GM21717 (cell line): ENCODE measurements around the gene CIZ1.

ENCODE experiments used
- ATAC-seq: cut with Tn5 transposase; IDR thresholded peaks from one replicate; pipeline ENCODE4 v1.9.1; 2021; ENCODE audit warnings: mild to moderate bottlenecking, moderate library complexity; ENCODE audit not compliant: unreplicated experiment

Gene CIZ1

GRCh38 chr9:128127990-128128835 lies 63.2 kb downstream of the CIZ1 start:
- peak; percentile 52 for ATAC-seq

- peak; percentile 43 for ATAC-seq
Measured at GRCh38 chr9:128127568-128127989, 63.8 kb downstream of the CIZ1 start, which contains the start of gene PTGES2. Gene PTGES2 (minus strand): TSS chr9:128127729. CDS start chr9:128127717, 12 bp downstream.

GRCh38 chr9:128125580-128126354 lies 65.6 kb downstream of the CIZ1 start:
- ATAC-seq, result no peak

GRCh38 chr9:128124873-128125579 lies 66.3 kb downstream of the CIZ1 start:
- ATAC-seq, result no peak

GRCh38 chr9:128124451-128124850 lies 66.9 kb downstream of the CIZ1 start:
- no peak for ATAC-seq

GRCh38 chr9:128123451-128124080 lies 67.8 kb downstream of the CIZ1 start:
- ATAC-seq, result no peak

- no peak for ATAC-seq
Measured at GRCh38 chr9:128122809-128123175, 68.6 kb downstream of the CIZ1 start.

- ATAC-seq, result no peak
Measured at GRCh38 chr9:128121924-128122808, 69.2 kb downstream of the CIZ1 start.

GRCh38 chr9:128121466-128121810 lies 69.9 kb downstream of the CIZ1 start:
- no peak for ATAC-seq

GRCh38 chr9:128120741-128121465 lies 70.5 kb downstream of the CIZ1 start:
- no peak for ATAC-seq

- no peak for ATAC-seq
Measured at GRCh38 chr9:128120061-128120740, 71.2 kb downstream of the CIZ1 start.

- ATAC-seq, result no peak
Measured at GRCh38 chr9:128118971-128119665, 72.3 kb downstream of the CIZ1 start.

GRCh38 chr9:128118472-128118857 lies 72.9 kb downstream of the CIZ1 start:
- ATAC-seq, result no peak

GRCh38 chr9:128117613-128118471 lies 73.5 kb downstream of the CIZ1 start:
- no peak for ATAC-seq

- ATAC-seq, result no peak
Measured at GRCh38 chr9:128116104-128117083, 75.0 kb downstream of the CIZ1 start.
